Activated gamma-delta T cell treated with anti-CD3 and anti-CD28 coated beads, Interleukin-2, amount 50 U/mL, for 16 hours (primary cell): ENCODE measurements around the gene MRM1.
A peak's percentile ranks its signal among the peaks of the same experiment; 100 is the strongest.
"Not testable (repeated sequence)": the region's sequence is repeated elsewhere in the genome, so short reads cannot be mapped to it uniquely, and the experiment has no call there.

ENCODE experiments used
- DNase-seq: peaks from one replicate; pipeline ENCODE4 v3.0.0-alpha.2; 2020; ENCODE audit warnings: low read depth

The MRM1 gene

GRCh38 chr17:36602030-36602748, 806 bp downstream of the MRM1 start:
- DNase-seq, result no peak

- peak; percentile 47 for DNase-seq
These were observed 1.6 kb downstream of the MRM1 start for GRCh38 chr17:36602924-36603384.

GRCh38 chr17:36605028-36605427, 3.6 kb downstream of the MRM1 start:
- DNase-seq, result not testable (repeated sequence)

GRCh38 chr17:36608280-36608679, 6.9 kb downstream of the MRM1 start:
- no peak for DNase-seq

- no peak for DNase-seq
These were observed 7.6 kb downstream of the MRM1 start for GRCh38 chr17:36608794-36609497.

- no peak for DNase-seq
These were observed 8.1 kb downstream of the MRM1 start for GRCh38 chr17:36609498-36609862.

- DNase-seq, result no peak
These were observed 9.1 kb downstream of the MRM1 start for GRCh38 chr17:36610474-36610873.

- no peak for DNase-seq
These were observed 10.1 kb downstream of the MRM1 start for GRCh38 chr17:36611345-36612072.

GRCh38 chr17:36612323-36612722, 10.9 kb downstream of the MRM1 start:
- no peak for DNase-seq

- DNase-seq, result no peak
These were observed 11.8 kb downstream of the MRM1 start for GRCh38 chr17:36613155-36613554.

- no peak for DNase-seq
These were observed 12.7 kb downstream of the MRM1 start for GRCh38 chr17:36614081-36614480.

- no peak for DNase-seq
These were observed 13.6 kb downstream of the MRM1 start for GRCh38 chr17:36614933-36615332.

GRCh38 chr17:36616061-36617029, 15.0 kb downstream of the MRM1 start:
- no peak for DNase-seq

- no peak for DNase-seq
These were observed 16.4 kb downstream of the MRM1 start for GRCh38 chr17:36617773-36618172.

- DNase-seq, result no peak
These were observed 21.9 kb downstream of the MRM1 start for GRCh38 chr17:36623281-36623680.

GRCh38 chr17:36625188-36625587, 23.8 kb downstream of the MRM1 start:
- no peak for DNase-seq

GRCh38 chr17:36627101-36627500, 25.7 kb downstream of the MRM1 start:
- DNase-seq, result no peak

- DNase-seq, result no peak
These were observed 27.2 kb downstream of the MRM1 start for GRCh38 chr17:36628576-36628975.

- DNase-seq, result peak; percentile 73
These were observed 28.0 kb downstream of the MRM1 start for GRCh38 chr17:36629252-36629847.

GRCh38 chr17:36629970-36630502, 28.7 kb downstream of the MRM1 start:
- DNase-seq, result no peak

GRCh38 chr17:36631022-36631421, 29.6 kb downstream of the MRM1 start:
- no peak for DNase-seq
